HepG2 (cell line): ENCODE results near the gene SPN. TPM values are rescaled to one million over a fixed set of nuclear protein-coding genes. Genes with fewer than 3 reads are reported as not detected.

ENCODE experiments used
- ADNP ChIP-seq: sonication (generic); formaldehyde crosslinking; IDR thresholded peaks from 2 replicates; pipeline ENCODE4 v1.4.0; 2020; ENCODE audit warnings: missing genetic modification reagents
- ARID5B ChIP-seq: IDR thresholded peaks from 2 replicates; pipeline ENCODE4 v1.4.0; 2020; ENCODE audit warnings: mild to moderate bottlenecking, missing genetic modification reagents
- CEBPG ChIP-seq: IDR thresholded peaks from 2 replicates; pipeline ENCODE4 v1.6.1; 2016
- FOSL1 ChIP-seq: sonication (generic); formaldehyde crosslinking; IDR thresholded peaks from 2 replicates; pipeline ENCODE4 v1.9.0; 2021; ENCODE audit warnings: missing genetic modification reagents, borderline replicate concordance
- GABPA ChIP-seq, 2 experiments: IDR thresholded peaks; 2 replicates each; pipeline ENCODE4 v1.6.1; 2011 to 2016; ENCODE audit warnings: low read depth in 2 of 2, low read length in 1 of 2, missing biosample characterization in 1 of 2, missing genetic modification characterization in 1 of 2
- GTF2F1 ChIP-seq: fragments of 150-350 bp; IDR thresholded peaks from 2 replicates; pipeline ENCODE4 v1.6.1; 2014; ENCODE audit warnings: low read length
- HNF4G ChIP-seq, 2 experiments: sonication (generic) in 1 of 2; formaldehyde crosslinking in 1 of 2; IDR thresholded peaks; 2 replicates each; pipeline versions ENCODE4 v1.4.0 to v1.6.1; 2011 to 2020; ENCODE audit warnings: borderline replicate concordance in 2 of 2, low read depth in 2 of 2, mild to moderate bottlenecking in 2 of 2, low read length in 1 of 2, missing genetic modification reagents in 1 of 2, moderate library complexity in 1 of 2
- HOMEZ ChIP-seq: IDR thresholded peaks from 2 replicates; pipeline ENCODE4 v1.6.1; 2016; ENCODE audit warnings: low read depth
- KAT8 ChIP-seq: IDR thresholded peaks from 2 replicates; pipeline ENCODE4 v1.6.1; 2016; ENCODE audit warnings: missing genetic modification reagents, missing compliant biosample characterization
- KLF16 ChIP-seq, 2 experiments: sonication (generic) in 1 of 2; formaldehyde crosslinking in 1 of 2; IDR thresholded peaks; 2 replicates each; pipeline versions ENCODE4 v1.6.1 to v1.8.0; 2016 to 2023; ENCODE audit warnings: missing genetic modification reagents in 2 of 2, missing compliant biosample characterization in 1 of 2
- MLX ChIP-seq: IDR thresholded peaks from 2 replicates; pipeline ENCODE4 v1.6.1; 2016
- NFYB ChIP-seq: sonication (generic); formaldehyde crosslinking; IDR thresholded peaks from 2 replicates; pipeline ENCODE4 v1.4.0; 2020; ENCODE audit warnings: missing genetic modification reagents
- PHF21A ChIP-seq: sonication (generic); formaldehyde crosslinking; IDR thresholded peaks from 2 replicates; pipeline ENCODE4 v1.5.0; 2020; ENCODE audit warnings: mild to moderate bottlenecking, missing genetic modification reagents
- SAP130 ChIP-seq: IDR thresholded peaks from 2 replicates; pipeline ENCODE4 v1.6.1; 2016; ENCODE audit warnings: low read depth
- SOX5 ChIP-seq: IDR thresholded peaks from 2 replicates; pipeline ENCODE4 v1.6.1; 2016; ENCODE audit warnings: borderline replicate concordance
- TARDBP ChIP-seq: sonication (generic); formaldehyde crosslinking; IDR thresholded peaks from 2 replicates; pipeline ENCODE4 v1.8.0; 2022; ENCODE audit warnings: mild to moderate bottlenecking, missing genetic modification reagents
- TBX3 ChIP-seq: fragments of 450-650 bp; IDR thresholded peaks from 2 replicates; pipeline ENCODE4 v1.6.1; 2017; ENCODE audit warnings: antibody characterized with exemption, mild to moderate bottlenecking, inconsistent platforms, borderline replicate concordance
- TEAD3 ChIP-seq: optimal IDR thresholded peaks from 2 replicates; pipeline ENCODE3; 2016; ENCODE audit warnings: borderline replicate concordance
- ZKSCAN1 ChIP-seq: fragments of 150-350 bp; IDR thresholded peaks from 2 replicates; pipeline ENCODE4 v1.6.1; 2014; ENCODE audit warnings: low read length
- ZNF12 ChIP-seq: sonication (generic); formaldehyde crosslinking; IDR thresholded peaks from 2 replicates; pipeline ENCODE4 v1.5.0; 2020; ENCODE audit warnings: missing genetic modification reagents
- ZNF263 ChIP-seq: sonication (generic); formaldehyde crosslinking; IDR thresholded peaks from 2 replicates; pipeline ENCODE4 v1.4.0; 2020; ENCODE audit warnings: missing genetic modification reagents
- ZNF276 ChIP-seq: sonication (generic); formaldehyde crosslinking; IDR thresholded peaks from 2 replicates; pipeline ENCODE4 v1.4.0; 2020; ENCODE audit warnings: mild to moderate bottlenecking, low read depth, missing genetic modification reagents
- ZNF564 ChIP-seq: sonication (generic); formaldehyde crosslinking; IDR thresholded peaks from 2 replicates; pipeline ENCODE4 v1.8.1; 2023; ENCODE audit warnings: mild to moderate bottlenecking, missing genetic modification reagents
- ZNF7 ChIP-seq: IDR thresholded peaks from 2 replicates; pipeline ENCODE4 v1.6.1; 2016; ENCODE audit warnings: missing biosample characterization, missing genetic modification reagents
- polyA plus RNA-seq, 8 experiments: library from polyadenylated mRNA; depleted of rRNA in 3 of 8; stranded (reverse) in 7 of 8; unstranded in 1 of 8; fragments of >200 nt; fragmentation: Illumina TruSeq in 4 of 8; extraction: Trizol in 4 of 8; gene quantifications; 2 replicates each; pipeline versions ENCODE4 v1.2.1 to v1.2.3, GENCODE V29; 2011 to 2016; ENCODE audit warnings: low read depth in 4 of 8, missing spikeins in 1 of 8, mixed read lengths in 1 of 8; ENCODE audit not compliant: insufficient read depth in 1 of 8
- total RNA-seq, 5 experiments: library from RNA; depleted of rRNA; stranded (reverse); fragments of >200 nt; fragmentation: Illumina TruSeq; extraction: Trizol; gene quantifications; 2 replicates each; pipeline ENCODE4 v1.2.3, GENCODE V29; 2016; ENCODE audit warnings: low read depth in 1 of 5

Gene SPN
- total and polyA plus RNA-seq, 2 of the 13 experiments (the other 11 are each of a cell fraction or from before 2014, with no cell fraction given): 0.22 to 1.6 TPM

GRCh38 chr16:29675811-29676643 is 13.0 kb downstream of the SPN start (continued):
- no peak for TF ChIP-seq ARID5B (CRISPR knock-in tag)
- TF ChIP-seq TARDBP (CRISPR knock-in tag): no peak
- no peak for TF ChIP-seq GTF2F1
- peak; percentile 21; the same call in 1 of the 2 replicates for TF ChIP-seq SAP130 (CRISPR knock-in tag)
- TF ChIP-seq SOX5: no peak
- TF ChIP-seq HNF4G (IDR thresholded peaks at IDR 0.05; ENCODE audit: borderline replicate concordance, low read depth, low read length): no peak
- TF ChIP-seq HNF4G (CRISPR knock-in tag; IDR thresholded peaks at IDR 0.05; ENCODE audit: borderline replicate concordance, low read depth): no peak
- TF ChIP-seq PHF21A: no peak
- no peak for TF ChIP-seq FOSL1 (CRISPR knock-in tag)
- no peak for TF ChIP-seq ADNP (CRISPR knock-in tag)
- TF ChIP-seq HOMEZ (CRISPR knock-in tag): no peak
- TF ChIP-seq TEAD3: peak; percentile 30
- no peak for TF ChIP-seq ZNF276 (CRISPR knock-in tag)
- TF ChIP-seq GABPA (IDR thresholded peaks at IDR 0.05; ENCODE audit: low read depth, low read length): no peak
- TF ChIP-seq GABPA (CRISPR knock-in tag; IDR thresholded peaks at IDR 0.05; ENCODE audit: low read depth): peak; percentile 68
- TF ChIP-seq ZKSCAN1: no peak
- TF ChIP-seq ZNF564: no peak
- TF ChIP-seq KLF16 (CRISPR knock-in tag; IDR thresholded peaks at IDR 0.05): no peak
- no peak for TF ChIP-seq ZNF12
- no peak for TF ChIP-seq TBX3
- TF ChIP-seq CEBPG (CRISPR knock-in tag): peak; percentile 13; the same call in 1 of the 2 replicates
- no peak for TF ChIP-seq KAT8 (CRISPR knock-in tag)
- TF ChIP-seq MLX (CRISPR knock-in tag): no peak
- TF ChIP-seq ZNF7: no peak
- TF ChIP-seq NFYB: peak; percentile 73
- no peak for TF ChIP-seq ZNF263 (CRISPR knock-in tag)
